ENCODE measurements around the gene KRT77.

DNA sequence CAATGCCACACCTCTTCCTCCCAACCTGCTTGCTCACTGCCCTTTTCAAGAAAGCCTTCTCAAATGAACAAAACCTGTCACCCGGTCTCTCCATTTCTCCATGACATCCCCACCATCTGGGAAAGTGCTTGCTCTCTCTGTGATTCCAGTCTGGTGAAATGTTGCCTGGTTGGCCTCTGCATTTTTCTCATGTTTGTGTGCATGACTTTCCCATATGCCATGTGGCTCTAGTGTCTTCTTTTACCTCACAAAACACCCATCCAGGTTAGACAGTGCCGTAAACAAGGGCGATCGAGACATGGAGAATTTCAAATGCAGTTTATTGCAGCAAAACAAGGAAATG, 28.9 kb downstream of the KRT77 start:
- TF ChIP-seq, protein P1, sequence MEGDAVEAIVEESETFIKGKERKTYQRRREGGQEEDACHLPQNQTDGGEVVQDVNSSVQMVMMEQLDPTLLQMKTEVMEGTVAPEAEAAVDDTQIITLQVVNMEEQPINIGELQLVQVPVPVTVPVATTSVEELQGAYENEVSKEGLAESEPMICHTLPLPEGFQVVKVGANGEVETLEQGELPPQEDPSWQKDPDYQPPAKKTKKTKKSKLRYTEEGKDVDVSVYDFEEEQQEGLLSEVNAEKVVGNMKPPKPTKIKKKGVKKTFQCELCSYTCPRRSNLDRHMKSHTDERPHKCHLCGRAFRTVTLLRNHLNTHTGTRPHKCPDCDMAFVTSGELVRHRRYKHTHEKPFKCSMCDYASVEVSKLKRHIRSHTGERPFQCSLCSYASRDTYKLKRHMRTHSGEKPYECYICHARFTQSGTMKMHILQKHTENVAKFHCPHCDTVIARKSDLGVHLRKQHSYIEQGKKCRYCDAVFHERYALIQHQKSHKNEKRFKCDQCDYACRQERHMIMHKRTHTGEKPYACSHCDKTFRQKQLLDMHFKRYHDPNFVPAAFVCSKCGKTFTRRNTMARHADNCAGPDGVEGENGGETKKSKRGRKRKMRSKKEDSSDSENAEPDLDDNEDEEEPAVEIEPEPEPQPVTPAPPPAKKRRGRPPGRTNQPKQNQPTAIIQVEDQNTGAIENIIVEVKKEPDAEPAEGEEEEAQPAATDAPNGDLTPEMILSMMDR (IDR thresholded peaks at IDR 0.05), result no peak
- no peak for TF ChIP-seq POLR2A (IDR thresholded peaks at IDR 0.05)
